Effector CD4-positive, alpha-beta T cell (primary cell): ENCODE measurements around the gene CIAPIN1.

ENCODE experiments used
- DNase-seq: peaks from one replicate; pipeline ENCODE4 v3.0.0-alpha.2; 2020
- total RNA-seq: gene quantifications from one replicate; lab custom pipeline; 2026; lab: John Stamatoyannopoulos, UW

Gene CIAPIN1
- 15.4 reads per million, percentile 41 among the genes with 10 or more reads in this experiment for total RNA-seq

DNA sequence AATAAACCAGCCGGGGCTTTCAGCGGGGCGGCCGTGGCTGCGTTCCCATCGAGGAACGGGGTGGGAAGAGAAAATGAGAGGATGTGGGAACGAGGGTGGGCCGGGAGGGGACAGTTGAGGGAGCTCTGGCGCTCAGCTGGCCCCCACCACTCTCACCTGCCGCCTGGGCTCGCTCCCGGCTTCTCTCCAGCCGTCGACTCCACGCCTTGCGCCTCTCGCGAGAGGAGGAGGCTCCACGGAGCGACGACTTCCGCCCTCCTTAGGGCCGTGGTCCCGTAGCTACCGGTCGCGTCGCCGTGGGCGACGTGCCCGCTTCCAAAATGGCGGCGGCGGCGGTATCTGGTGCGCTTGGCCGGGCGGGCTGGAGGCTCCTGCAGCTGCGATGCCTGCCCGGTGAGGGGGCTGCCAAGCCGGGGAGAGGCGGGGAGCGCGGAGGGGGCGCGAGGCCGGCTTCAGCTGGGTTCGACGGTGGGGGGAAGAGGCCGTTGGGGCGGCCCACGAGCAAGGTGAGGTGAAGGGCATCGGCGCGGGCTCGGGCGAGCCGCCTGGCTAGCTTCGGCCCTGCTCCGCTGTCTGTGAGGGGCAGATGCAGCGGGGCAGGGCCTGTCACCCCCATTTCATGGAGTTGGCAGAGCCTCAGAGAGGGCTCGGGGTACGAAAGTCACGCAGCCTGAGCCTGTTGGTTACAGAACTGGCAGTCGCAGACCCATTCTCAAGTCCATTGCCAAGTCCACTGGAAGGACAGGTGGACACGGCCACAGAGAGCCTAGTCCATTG lies at the start of gene CIAPIN1, which contains the start of gene COQ9:
CIAPIN1 (minus strand) TSS at position 200 of the 777 bp plus-strand sequence. CDS start 6,457 bp downstream, outside the sequence.
COQ9 (plus strand) TSS at position 294 of the 777 bp plus-strand sequence; CDS start at position 321, 27 bp downstream.
- DNase-seq: peak; percentile 93

DNA sequence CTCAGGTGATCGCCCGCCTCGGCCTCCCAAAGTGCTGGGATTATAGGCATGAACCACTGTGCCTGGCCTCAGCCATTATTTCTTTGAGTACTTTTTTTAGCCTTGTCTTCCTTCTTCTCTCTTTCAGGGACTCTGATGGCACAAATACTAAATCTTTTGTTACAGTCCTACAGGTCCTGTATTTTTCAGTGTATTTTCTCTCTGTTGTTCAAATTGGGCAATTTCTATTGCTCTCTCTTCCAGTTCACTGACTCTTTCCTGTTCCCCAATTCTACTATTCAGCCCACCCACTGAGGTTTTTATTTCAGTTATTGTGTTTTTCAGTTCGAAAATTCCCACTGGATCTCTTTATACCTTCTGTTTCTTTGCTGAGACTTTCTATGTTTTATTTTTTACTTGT lies 46.6 kb upstream of the CIAPIN1 start:
- no peak for DNase-seq

- no peak for DNase-seq
These were observed 42.0 kb upstream of the CIAPIN1 start for GRCh38 chr16:57489229-57489628.

GRCh38 chr16:57486858-57487834 lies 40.0 kb upstream of the CIAPIN1 start:
- DNase-seq: no peak

- DNase-seq: peak; percentile 74
These were observed 39.0 kb upstream of the CIAPIN1 start, which contains the start of gene DOK4 for GRCh38 chr16:57485916-57486857. DOK4 (minus strand) TSS chr16:57486493; CDS start chr16:57479507, 6,986 bp downstream.

DNA sequence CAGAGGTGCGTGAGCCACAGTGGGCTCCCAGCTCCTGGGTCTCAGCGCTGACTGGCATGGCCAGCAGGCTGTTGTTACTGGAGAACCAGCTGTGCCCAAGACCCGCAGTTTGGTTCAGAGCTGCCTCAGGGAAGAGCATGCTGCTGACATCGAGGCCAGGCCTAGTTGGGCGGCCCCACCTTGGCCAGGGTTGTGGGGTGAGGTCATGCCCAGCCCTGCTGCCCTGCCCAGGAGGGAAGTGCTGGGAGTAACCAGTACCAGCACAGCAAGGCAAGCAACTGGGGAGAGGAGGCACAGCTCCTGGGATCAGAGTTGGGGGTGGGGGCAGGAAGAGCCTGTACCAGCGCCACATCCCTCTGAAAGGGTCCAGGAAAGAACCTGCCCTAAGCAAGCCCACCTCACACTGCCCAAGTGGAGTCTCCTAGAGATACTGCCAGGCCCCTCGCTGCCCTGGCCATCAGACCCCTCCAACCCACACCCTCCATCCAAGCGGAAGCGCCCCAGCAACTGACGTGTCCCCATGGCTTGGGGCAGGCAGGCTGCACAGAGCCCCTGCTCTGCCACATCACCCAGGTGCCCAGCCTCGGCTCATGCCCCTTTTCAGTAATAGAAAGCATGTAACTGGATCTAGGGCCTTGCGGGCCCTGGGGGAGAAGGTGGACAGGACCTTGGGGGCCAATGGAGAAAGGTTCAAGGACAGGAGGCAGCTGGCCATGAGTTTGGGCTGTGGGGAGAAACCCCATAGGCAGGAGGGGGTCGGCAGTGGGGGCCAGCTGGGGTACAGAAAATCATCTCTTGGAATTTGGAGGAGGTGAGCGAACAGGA lies 38.1 kb upstream of the CIAPIN1 start:
- no peak for DNase-seq

GRCh38 chr16:57484515-57485005 lies 37.4 kb upstream of the CIAPIN1 start:
- DNase-seq: no peak

DNA sequence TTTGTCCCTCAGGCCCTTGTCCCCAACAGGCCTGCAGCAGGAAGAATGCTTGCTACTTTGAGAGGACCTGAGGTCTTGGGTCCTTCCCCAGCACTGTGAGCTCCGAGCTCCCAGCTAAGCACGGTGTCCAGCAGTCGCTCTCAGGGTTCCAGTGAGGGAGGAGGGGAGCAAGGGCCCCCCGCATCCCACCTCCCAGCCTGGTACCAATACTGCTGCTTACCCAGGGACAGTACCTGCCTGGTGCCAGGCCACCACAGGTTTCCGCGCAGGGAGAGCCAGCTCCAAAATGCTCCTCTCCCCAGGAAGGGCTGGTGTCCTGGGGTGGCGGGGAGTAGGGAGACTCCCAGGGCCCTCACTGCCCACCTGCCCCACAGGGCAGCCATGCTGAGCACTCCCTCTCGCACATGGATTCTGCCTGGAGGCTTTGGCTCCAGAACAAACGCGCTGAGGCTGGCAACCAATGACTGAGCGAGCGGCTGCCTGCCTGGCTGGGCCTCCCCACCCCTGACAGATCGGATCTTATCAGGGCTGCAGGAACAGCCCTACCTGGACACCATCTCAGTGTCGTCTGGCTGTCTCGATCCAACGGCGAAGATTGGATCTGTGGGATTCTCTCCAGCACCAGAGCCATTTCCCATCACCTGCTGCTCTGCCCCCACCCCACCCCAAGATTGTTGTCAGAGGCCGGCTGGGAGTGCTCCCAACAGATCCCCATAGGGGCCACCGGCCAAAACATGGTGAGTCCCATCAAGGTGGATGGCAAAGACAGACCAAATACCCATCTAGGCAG lies 36.7 kb upstream of the CIAPIN1 start:
- no peak for DNase-seq

- no peak for DNase-seq
These were observed 35.8 kb upstream of the CIAPIN1 start for GRCh38 chr16:57482845-57483545.

- DNase-seq: no peak
These were observed 34.2 kb upstream of the CIAPIN1 start for GRCh38 chr16:57481421-57481820.

DNA sequence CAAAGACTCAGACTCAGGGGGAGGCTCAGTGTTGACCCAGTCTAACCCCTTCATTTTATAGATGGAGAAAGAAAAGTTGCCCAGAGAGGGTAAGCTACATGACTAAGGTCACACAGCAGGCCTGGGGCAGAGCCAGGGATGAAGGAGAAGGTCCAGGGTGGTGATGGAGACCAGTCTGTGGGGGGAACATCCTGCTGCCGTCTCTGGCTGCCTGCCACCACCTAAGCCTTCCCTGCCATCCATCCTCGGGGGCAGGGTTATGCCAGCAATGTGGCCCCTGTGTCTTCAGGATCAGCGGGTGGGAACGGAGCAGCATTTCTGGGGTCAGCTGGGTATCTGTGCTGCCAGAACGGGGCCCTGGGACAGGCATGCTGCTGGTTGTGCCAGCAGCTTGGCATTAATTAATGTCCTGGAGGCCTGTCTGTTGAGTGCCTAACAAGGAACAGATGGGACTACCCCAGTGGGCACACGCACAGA lies 33.6 kb upstream of the CIAPIN1 start:
- DNase-seq: no peak

GRCh38 chr16:57479976-57480753 lies 33.0 kb upstream of the CIAPIN1 start:
- no peak for DNase-seq

- no peak for DNase-seq
These were observed 32.2 kb upstream of the CIAPIN1 start for GRCh38 chr16:57479205-57479975.

GRCh38 chr16:57478396-57479204 lies 31.4 kb upstream of the CIAPIN1 start:
- no peak for DNase-seq

GRCh38 chr16:57477531-57478202 lies 30.5 kb upstream of the CIAPIN1 start:
- no peak for DNase-seq
